Natural killer cell (primary cell): ENCODE results near the gene TPSAB1. TPM values are rescaled to one million over a fixed set of nuclear protein-coding genes. Genes with fewer than 3 reads are reported as not detected.
A peak's percentile ranks its signal among the peaks of the same experiment; 100 is the strongest.

ENCODE experiments used
- ATAC-seq, 3 donors: fragments of 150-1000 bp in 2 of 3; fragments of 200-7000 bp in 1 of 3; cut with Tn5 transposase; 1 replicate in 1 of 3; 2 replicates in 2 of 3; pipeline ENCODE4 v1.10.0; 2021; ENCODE audit warnings: mild to moderate bottlenecking in 2 of 3, moderate library complexity in 2 of 3
- DNase-seq, 2 donors: peaks; one replicate each; pipeline versions ENCODE4 v3.0.0 to v3.0.0-alpha.2; 2013 to 2021; ENCODE audit warnings: mixed read lengths in 1 of 2
- H3K27ac ChIP-seq: one replicate; pipeline ENCODE4 v1.5.1; 2013; ENCODE audit warnings: mild to moderate bottlenecking, low read length
- H3K27me3 ChIP-seq: one replicate; pipeline ENCODE4 v1.6.1; 2013; ENCODE audit warnings: low read length; ENCODE audit not compliant: control insufficient read depth, insufficient read depth
- H3K36me3 ChIP-seq: one replicate; pipeline ENCODE4 v1.6.1; 2013; ENCODE audit warnings: low read length; ENCODE audit not compliant: control insufficient read depth, insufficient read depth
- H3K4me1 ChIP-seq: one replicate; pipeline ENCODE4 v1.6.1; 2013; ENCODE audit warnings: low read length; ENCODE audit not compliant: control insufficient read depth, insufficient read depth
- H3K4me3 ChIP-seq: one replicate; pipeline ENCODE4 v1.5.1; 2013; ENCODE audit warnings: low read length
- H3K9me3 ChIP-seq: one replicate; pipeline ENCODE4 v1.6.1; 2013; ENCODE audit warnings: low read length; ENCODE audit not compliant: control insufficient read depth, insufficient read depth
- H3K27ac Mint-ChIP-seq, 2 donors: one replicate each; pipeline ENCODE4 v1.8.0; 2022; ENCODE audit warnings: mild to moderate bottlenecking in 2 of 2, mixed read lengths in 2 of 2, moderate library complexity in 1 of 2
- H3K27me3 Mint-ChIP-seq, 2 donors: one replicate each; pipeline ENCODE4 v1.8.0; 2022; ENCODE audit warnings: low read depth in 2 of 2, mixed read lengths in 2 of 2
- H3K36me3 Mint-ChIP-seq: one replicate; pipeline ENCODE4 v1.8.0; 2022; ENCODE audit warnings: mixed read lengths
- H3K4me1 Mint-ChIP-seq, 2 donors: one replicate each; pipeline ENCODE4 v1.8.0; 2022; ENCODE audit warnings: mixed read lengths in 2 of 2
- H3K4me3 Mint-ChIP-seq: one replicate; pipeline ENCODE4 v1.8.0; 2022; ENCODE audit warnings: mild to moderate bottlenecking, moderate library complexity, mixed read lengths
- H3K9me3 Mint-ChIP-seq, 2 donors: one replicate each; pipeline ENCODE4 v1.8.0; 2022; ENCODE audit warnings: mixed read lengths in 2 of 2
- WGBS: methylation state at CpG from one replicate; pipeline ENCODE4 v1.1.7; 2013; ENCODE audit warnings: missing lambda C conversion rate; ENCODE audit not compliant: insufficient coverage; 5-methylcytosine and 5-hydroxymethylcytosine counted together
- intact Hi-C: fragments of 100-400 bp; cut with micrococcal nuclease; formaldehyde crosslinking; loops from one replicate; pipeline ENCODE4 v1.14.2; 2022
- total RNA-seq, 4 donors: library from RNA; stranded (reverse); fragments of 120-200 nt in 1 of 4; gene quantifications; one replicate each; pipeline versions ENCODE4 v1.2.3 to v1.2.4, GENCODE V29; 2013 to 2022
- TF ChIP-seq, protein P1 (sequence below): fragments of 200-600 bp; IDR thresholded peaks from one replicate; pipeline ENCODE4 v1.8.0; 2022; ENCODE audit warnings: antibody characterized with exemption

Gene TPSAB1
- total RNA-seq, 3 donors from 2014 or later (not counting 1 experiment from before 2014, with no cell fraction given), result 0.82 to 13.4 TPM; not detected in 1

DNA sequence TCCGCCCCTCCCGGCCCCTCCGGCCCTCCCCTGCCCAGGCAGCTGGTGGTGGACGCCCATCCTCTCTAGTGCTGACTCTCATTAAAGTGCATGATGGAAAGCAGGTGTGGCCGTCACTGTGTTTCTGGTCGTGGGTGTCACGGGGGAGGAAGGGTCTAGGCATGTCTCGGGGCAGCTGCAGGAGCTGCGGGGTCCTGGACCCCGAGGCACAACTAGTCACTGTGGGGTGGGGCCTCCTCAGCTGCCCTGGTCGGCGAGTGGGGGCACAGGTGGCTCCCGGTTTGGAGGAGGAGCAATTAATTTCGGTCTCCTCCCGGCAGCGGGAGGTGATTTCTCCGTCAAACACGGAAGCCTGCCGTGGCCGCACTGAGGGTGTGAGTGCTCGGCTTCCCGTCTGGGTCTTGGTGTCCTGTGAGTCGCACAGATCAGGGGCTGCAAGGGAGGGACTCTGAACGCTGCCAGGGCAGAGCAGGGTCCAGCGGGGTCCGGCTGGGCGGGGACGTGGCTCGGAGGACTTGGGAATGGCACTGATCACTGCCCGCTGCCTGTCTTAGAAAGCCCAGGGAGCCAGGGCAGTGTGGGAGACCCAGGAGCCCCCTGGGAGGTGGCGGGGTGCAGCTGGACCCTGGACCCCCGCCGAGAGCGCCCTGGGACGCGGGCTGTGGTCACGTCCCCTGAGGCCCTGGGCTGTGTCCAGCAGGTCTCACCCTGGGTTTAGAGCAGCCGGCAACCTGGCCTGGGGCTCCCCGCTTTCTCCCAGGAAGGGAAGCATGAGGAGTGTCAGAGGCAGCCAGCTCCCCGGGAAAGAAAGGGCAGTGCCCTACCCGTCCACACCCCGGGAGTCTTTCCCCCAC, 18.6 kb downstream of the TPSAB1 start:
- no peaks in the 10 kb centered on the region for H3K9me3 Mint-ChIP-seq
- H3K4me3 Mint-ChIP-seq, result peak overlapping the region; percentile 82
- H3K4me1 Mint-ChIP-seq, result peaks cover 5 to 6% of the 10 kb centered on the region in 2 donors
- H3K4me3 ChIP-seq, result peak overlapping the region; percentile 7
- DNase-seq (no peak), ATAC-seq (peak; percentile 30 to 71 (median 67))
- H3K27ac ChIP-seq, result no peak overlapping the region
- WGBS, result 21% methylated on average over 42 of the region's 42 CpGs
- H3K27me3 ChIP-seq, result peaks cover 18% of the 10 kb centered on the region
- H3K9me3 ChIP-seq, result no peaks in the 10 kb centered on the region
- peak overlapping the region in 1 of 2 donors; percentile 27 for H3K27ac Mint-ChIP-seq
- H3K36me3 Mint-ChIP-seq, result no peaks in the 10 kb centered on the region
- intact Hi-C loops, result no loop called here
- H3K4me1 ChIP-seq, result peaks cover 9% of the 10 kb centered on the region
- TF ChIP-seq, protein P1, sequence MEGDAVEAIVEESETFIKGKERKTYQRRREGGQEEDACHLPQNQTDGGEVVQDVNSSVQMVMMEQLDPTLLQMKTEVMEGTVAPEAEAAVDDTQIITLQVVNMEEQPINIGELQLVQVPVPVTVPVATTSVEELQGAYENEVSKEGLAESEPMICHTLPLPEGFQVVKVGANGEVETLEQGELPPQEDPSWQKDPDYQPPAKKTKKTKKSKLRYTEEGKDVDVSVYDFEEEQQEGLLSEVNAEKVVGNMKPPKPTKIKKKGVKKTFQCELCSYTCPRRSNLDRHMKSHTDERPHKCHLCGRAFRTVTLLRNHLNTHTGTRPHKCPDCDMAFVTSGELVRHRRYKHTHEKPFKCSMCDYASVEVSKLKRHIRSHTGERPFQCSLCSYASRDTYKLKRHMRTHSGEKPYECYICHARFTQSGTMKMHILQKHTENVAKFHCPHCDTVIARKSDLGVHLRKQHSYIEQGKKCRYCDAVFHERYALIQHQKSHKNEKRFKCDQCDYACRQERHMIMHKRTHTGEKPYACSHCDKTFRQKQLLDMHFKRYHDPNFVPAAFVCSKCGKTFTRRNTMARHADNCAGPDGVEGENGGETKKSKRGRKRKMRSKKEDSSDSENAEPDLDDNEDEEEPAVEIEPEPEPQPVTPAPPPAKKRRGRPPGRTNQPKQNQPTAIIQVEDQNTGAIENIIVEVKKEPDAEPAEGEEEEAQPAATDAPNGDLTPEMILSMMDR, result no peak
- no peaks in the 10 kb centered on the region for H3K36me3 ChIP-seq
- H3K27me3 Mint-ChIP-seq, result peaks cover 8 to 19% of the 10 kb centered on the region in 2 donors

DNA sequence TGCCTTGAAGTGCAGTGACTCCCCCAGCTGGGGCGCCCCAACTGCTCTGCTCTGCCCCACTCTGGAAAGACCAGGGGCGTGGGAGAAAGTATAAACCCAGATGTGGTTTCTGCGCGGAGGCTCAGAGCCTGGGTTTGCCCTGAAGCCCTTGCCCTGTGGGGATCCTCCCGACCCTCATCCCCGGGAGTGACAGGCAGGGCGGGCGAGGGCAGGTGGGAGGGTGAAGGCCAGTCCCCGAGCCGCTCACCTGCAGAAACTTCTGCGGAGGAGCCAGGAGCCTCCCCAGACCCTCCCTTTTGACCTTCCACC, 19.2 kb downstream of the TPSAB1 start:
- WGBS, result 31% methylated on average over 11 of the region's 11 CpGs
- peaks cover 8 to 19% of the 10 kb centered on the region in 2 donors for H3K27me3 Mint-ChIP-seq
- intact Hi-C loops, result no loop called here
- peaks cover 9% of the 10 kb centered on the region for H3K4me1 ChIP-seq
- H3K27ac ChIP-seq, result no peak overlapping the region
- no peaks in the 10 kb centered on the region for H3K9me3 ChIP-seq
- DNase-seq (no peak), ATAC-seq (no peak)
- no peaks in the 10 kb centered on the region for H3K36me3 Mint-ChIP-seq
- no peak overlapping the region for H3K27ac Mint-ChIP-seq
- TF ChIP-seq, protein P1, result no peak
- peaks cover 18% of the 10 kb centered on the region for H3K27me3 ChIP-seq
- H3K36me3 ChIP-seq, result no peaks in the 10 kb centered on the region
- H3K4me1 Mint-ChIP-seq, result peaks cover 5 to 6% of the 10 kb centered on the region in 2 donors
- no peak overlapping the region for H3K4me3 Mint-ChIP-seq
- no peaks in the 10 kb centered on the region for H3K9me3 Mint-ChIP-seq
- H3K4me3 ChIP-seq, result no peak overlapping the region

DNA sequence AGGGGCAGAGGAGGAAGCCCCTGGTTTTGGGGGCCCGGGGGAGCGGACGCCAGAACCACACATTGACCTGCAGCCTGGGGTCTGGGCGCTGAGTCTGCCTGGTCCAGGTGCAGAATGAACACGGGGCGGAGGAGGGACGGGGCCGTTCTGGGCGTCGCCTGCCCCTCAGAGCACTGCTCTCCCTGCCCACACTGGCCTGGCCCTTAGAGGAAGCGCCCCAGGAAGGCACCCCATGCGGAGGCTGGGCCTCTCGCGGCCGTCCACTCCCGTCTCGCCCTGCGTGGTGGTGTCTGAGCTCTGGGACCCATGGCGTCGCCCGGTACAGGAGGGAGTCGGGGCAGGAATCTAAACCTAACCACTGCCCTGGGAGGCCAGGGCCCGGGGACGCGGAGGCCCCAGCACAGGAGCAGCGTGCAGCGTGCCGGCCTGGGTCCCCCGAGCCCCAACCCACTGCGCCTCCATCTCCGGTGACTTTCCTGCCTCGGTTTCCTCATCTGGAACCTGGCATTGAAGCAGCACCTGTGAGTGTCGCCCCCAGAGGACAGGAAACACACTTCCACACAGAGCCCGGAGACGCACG, 19.7 kb downstream of the TPSAB1 start:
- DNase-seq (no peak), ATAC-seq (no peak)
- Mint-ChIP-seq H3K4me3 (no peak overlapping the region), H3K4me1 (peaks cover 5 to 6% of the 10 kb centered on the region in 2 donors), H3K27me3 (peaks cover 8 to 19% of the 10 kb centered on the region in 2 donors), H3K27ac (no peak overlapping the region), H3K9me3 (no peaks in the 10 kb centered on the region), H3K36me3 (no peaks in the 10 kb centered on the region)
- Histone ChIP-seq H3K27me3 (peaks cover 18% of the 10 kb centered on the region), H3K36me3 (no peaks in the 10 kb centered on the region), H3K27ac (no peak overlapping the region), H3K4me1 (peaks cover 9% of the 10 kb centered on the region), H3K4me3 (no peak overlapping the region), H3K9me3 (no peaks in the 10 kb centered on the region)
- WGBS, result 74% methylated on average over 36 of the region's 36 CpGs
- TF ChIP-seq, protein P1, result no peak
- intact Hi-C loops, result no loop called here
